Stromal cell of bone marrow (primary cell): ENCODE measurements around the gene SPP2.

Experiments
- DNase-seq: peaks from one replicate; pipeline ENCODE4 v3.0.0-alpha.2; 2012; ENCODE audit warnings: low read depth

SPP2 gene

DNA sequence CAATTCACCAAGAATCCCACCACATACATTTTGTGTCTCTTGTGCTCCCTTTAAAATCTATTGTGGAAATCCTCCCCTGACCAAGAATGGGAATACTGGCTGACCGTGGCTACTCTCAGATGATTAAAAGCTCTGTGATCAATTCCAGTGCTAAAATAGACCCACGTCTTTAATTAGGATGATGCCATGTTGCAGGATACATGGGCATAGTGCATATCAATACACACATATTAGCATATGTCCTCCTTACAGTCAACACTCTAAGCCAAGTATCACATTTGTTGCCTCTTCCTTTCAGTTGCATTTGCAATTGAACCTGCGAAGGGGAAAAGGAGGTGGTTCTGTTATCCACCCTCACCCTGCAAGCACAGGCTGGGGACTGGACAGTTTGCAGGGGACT is 41.8 kb downstream of the SPP2 start:
- no peak for DNase-seq

DNA sequence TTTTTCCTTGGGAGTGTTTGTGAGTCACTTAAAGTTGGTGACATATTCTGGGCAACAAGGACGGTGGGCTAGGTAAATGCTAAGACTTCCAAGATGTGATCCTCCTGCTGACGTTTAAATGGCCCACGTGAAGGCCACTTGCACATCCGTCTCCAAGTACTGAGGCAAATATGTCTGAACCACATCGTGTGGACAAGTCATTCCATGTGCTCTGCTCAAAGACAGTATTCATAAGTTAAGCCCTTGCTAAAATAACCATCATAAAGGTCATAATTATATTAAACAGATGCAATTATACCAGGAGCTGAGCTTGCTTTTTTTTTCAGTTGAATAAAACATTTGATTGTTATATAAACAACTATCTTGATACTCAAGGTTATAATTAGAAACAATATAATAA is 44.8 kb downstream of the SPP2 start:
- DNase-seq, result no peak

DNA sequence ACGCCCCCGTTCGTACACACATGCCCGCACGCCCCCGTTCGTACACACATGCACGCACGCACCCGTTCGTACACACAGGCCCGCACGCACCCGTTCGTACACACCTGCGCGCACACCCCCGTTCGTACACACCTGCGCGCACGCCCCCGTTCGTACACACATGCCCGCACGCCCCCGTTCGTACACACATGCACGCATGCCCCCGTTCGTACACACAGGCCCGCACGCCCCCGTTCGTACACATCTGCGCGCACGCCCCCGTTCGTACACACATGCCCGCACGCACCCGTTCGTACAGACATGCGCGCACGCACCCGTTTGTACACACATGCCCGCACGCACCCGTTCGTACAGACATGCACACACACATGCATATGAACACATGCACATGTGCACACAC is 45.7 kb downstream of the SPP2 start:
- no peak for DNase-seq

GRCh38 chr2:234098681-234099080 is 48.2 kb downstream of the SPP2 start:
- DNase-seq, result no peak

DNA sequence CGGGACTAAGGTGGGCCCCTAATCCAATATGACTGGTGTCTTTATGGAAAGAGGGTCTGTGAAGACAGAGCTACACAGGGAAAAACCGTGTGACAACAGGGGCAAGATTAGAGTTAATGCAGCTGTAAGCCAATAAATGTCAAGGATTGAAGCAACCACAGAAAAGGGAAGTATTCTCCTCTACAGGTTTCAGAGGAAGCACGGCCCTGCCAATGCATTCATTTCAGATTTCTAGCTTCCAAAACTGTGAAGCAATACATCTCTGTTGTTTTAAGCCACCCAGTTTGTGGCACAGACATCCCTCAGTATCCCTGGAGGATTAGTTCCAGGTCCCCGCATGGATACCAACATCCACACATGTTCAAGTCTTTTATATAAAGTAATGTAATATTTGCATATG is 48.8 kb downstream of the SPP2 start:
- no peak for DNase-seq

DNA sequence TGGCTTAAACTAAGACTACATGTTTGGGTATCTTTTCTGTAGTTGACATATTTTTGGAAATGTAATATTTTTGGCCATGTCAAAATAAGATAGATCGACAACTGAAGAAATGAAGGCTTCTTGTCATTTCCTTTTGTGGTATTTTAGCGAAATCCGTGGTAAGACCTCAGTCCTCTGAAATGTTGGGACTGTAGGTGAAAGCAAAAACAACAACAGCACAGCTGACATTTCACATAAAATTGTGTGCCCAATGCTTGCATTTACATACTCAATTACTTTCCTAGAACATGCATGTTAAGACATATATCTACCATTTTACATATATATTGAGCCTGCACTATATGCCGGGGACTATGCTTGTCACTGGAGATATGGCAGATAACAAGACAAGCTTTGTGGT is 50.2 kb downstream of the SPP2 start:
- no peak for DNase-seq

DNA sequence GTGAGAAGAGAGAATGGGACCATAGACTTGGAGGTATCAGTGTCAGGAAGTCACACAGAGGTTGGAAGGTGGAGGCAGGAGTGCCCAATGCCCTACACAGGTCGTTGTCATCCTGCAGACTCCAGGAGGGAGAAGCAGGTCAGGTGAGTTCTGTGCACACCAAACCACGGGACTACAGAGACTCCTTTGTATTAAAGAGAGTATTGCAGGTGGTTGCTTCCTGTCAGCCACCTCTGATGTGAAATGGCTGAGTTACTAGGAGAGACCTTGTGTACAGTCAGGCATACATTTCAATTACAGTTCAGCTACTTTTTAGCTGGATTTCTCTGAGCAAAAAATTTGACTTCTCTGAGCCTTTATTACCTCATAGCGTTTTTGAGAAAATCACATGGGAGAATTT is 51.6 kb downstream of the SPP2 start:
- DNase-seq, result no peak

DNA sequence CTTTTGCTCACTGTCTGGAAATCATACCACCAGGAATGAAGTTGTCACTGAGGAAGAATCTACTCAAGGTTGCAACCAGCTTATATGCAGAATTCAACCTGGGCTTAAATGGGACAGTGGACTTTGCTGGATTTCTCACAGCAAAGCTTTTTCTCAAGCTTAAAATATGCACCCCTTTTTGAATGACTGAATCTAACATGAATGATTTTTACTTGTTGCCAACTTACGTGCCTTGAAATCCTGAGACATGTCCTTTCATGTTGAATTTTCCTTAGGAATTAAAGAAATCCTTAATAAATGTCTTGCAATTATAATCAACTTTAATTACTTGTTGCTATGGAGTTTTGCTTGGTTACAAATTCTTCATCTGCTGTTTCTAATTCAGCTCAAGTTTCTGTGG is 57.4 kb downstream of the SPP2 start:
- no peak for DNase-seq

DNA sequence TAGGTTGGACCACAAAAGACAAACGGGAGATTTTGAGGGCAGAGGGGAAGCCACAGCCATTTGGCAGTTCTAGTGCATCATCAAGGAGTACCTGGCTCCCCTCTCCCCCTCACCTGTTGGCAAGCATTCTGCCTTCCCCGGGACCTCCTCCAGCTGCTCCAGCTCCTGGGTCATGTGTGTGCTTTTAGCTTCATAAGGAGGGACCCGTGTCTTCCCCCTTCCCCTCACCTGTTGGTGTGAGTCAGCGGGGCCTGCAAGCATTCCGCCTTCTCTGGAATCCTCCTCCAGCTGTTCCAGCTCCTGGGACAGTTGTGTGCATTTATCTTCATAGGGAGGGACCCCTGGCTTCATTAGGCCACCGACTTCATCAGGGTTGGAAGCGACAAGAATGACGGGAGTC is 58.8 kb downstream of the SPP2 start:
- DNase-seq, result no peak

DNA sequence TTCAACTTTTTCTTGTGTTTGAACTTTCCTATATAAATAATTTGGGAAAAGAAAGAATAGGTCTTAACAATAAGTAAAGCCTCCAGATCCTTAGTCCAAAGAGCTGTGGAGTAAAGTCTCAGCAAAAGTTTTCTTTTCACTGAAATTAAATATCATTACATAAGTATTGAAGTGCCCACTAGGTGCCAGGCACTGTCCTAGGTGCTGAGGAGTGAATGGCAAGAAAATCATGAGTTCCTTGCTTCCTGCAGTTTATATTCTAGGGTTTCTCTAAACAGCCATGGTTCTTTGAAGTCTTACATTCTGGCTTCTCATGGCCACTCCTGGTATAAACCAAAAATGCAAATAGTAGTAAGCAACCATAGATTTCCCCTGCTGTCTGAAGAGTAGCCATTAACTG is 59.7 kb downstream of the SPP2 start:
- DNase-seq, result no peak

- peak; percentile 25 for DNase-seq
Observed at GRCh38 chr2:234111523-234111922, 61.0 kb downstream of the SPP2 start.

- DNase-seq, result no peak
Observed at GRCh38 chr2:234116010-234116409, 65.5 kb downstream of the SPP2 start.

GRCh38 chr2:234121999-234122398 is 71.5 kb downstream of the SPP2 start:
- no peak for DNase-seq

GRCh38 chr2:234125451-234126145 is 75.1 kb downstream of the SPP2 start:
- no peak for DNase-seq

DNA sequence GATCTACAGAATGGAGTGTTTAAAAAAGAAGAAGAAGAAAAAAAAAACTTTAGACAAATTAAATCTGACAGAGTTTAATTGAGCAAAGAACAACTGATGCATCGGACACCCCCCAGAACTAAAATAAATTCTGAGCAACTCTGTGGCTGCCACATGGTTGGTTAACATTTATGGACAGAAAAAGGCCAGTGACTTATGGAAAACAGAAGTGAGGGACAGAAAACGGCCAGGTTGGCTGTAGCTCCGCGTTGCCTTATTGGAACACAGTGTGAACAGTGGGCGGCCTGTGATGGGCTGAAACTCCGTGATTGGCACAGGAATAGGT is 75.6 kb downstream of the SPP2 start:
- no peak for DNase-seq
